Heart left ventricle (tissue), 13 donors: ENCODE measurements around the gene NUDT3.
"Not testable (repeated sequence)": the region's sequence is repeated elsewhere in the genome, so short reads cannot be mapped to it uniquely, and the experiment has no call there.

Experiments
- POLR2A ChIP-seq, 2 donors: fragments of 450-650 bp; IDR thresholded peaks; one replicate each; pipeline ENCODE4 v1.6.1; 2017; ENCODE audit warnings: antibody characterized with exemption in 2 of 2, mild to moderate bottlenecking in 2 of 2, moderate library complexity in 2 of 2
- TF ChIP-seq, protein P1 (sequence below), 12 donors: fragments of 200-600 bp; sonication (generic) in 4 of 12; IDR thresholded peaks; one replicate each; pipeline versions ENCODE4 v1.5.0 to v1.8.0; 2018 to 2022; ENCODE audit warnings: antibody characterized with exemption in 12 of 12, mild to moderate bottlenecking in 5 of 12
- donor health status: ischemic (EF 13 %, LVEDD 7.1; RV severe dilation, severe dysfunction).
- donor health status: DM: no; HTN: yes; CAD: no.
- donor health status: DM: no; HTN: no; CAD: no.
- donor health status: ischemic (EF 25% LVEDD 6.9; RV normal size, moderate dysfunction).
- donor health status: ischemic (EF 25% LVEDD 5.7; RV mildly dilated, moderate dysfunction).
- donor health status: ischemic (EF 35%, LVEDD 5.7; RV mildly dilated, moderate dysfunction).
- donor health status: nonischemic (EF 11% LVEDD 7.7; RV severe dilation, severe dysfunction).
- donor health status: DM: yes; HTN: yes; CAD: no.
- donor health status: PGD.
- donor health status: ischemic (EF 29% LVEDD 5.4; RV normal size, mild dysfunction).
- donor health status: nonischemic (EF 23%, LVEDD 6.1; RV moderate dilation, normal function).

- TF ChIP-seq POLR2A (IDR thresholded peaks at IDR 0.05): not testable (repeated sequence)
- TF ChIP-seq, protein P1, sequence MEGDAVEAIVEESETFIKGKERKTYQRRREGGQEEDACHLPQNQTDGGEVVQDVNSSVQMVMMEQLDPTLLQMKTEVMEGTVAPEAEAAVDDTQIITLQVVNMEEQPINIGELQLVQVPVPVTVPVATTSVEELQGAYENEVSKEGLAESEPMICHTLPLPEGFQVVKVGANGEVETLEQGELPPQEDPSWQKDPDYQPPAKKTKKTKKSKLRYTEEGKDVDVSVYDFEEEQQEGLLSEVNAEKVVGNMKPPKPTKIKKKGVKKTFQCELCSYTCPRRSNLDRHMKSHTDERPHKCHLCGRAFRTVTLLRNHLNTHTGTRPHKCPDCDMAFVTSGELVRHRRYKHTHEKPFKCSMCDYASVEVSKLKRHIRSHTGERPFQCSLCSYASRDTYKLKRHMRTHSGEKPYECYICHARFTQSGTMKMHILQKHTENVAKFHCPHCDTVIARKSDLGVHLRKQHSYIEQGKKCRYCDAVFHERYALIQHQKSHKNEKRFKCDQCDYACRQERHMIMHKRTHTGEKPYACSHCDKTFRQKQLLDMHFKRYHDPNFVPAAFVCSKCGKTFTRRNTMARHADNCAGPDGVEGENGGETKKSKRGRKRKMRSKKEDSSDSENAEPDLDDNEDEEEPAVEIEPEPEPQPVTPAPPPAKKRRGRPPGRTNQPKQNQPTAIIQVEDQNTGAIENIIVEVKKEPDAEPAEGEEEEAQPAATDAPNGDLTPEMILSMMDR (IDR thresholded peaks at IDR 0.05): not testable (repeated sequence)
Observed at GRCh38 chr6:34353530-34353929, 38.9 kb downstream of the NUDT3 start.
